Lung (tissue), 12 donors: ENCODE results near the gene TAAR9. TPM values are rescaled to one million over a fixed set of nuclear protein-coding genes. Genes with fewer than 3 reads are reported as not detected.

ENCODE experiments used
- ATAC-seq: fragments of 200-7000 bp; cut with Tn5 transposase; one replicate; pipeline ENCODE4 v1.9.1; 2020; ENCODE audit warnings: moderate number of reproducible peaks; ENCODE audit not compliant: insufficient read depth, low FRiP score
- DNase-seq, 3 donors: peaks; one replicate each; pipeline ENCODE4 v3.0.0-alpha.2; 2013 to 2017
- H3K27ac ChIP-seq, 2 donors: one replicate each; pipeline ENCODE4 v1.5.1; 2013; ENCODE audit warnings: mild to moderate bottlenecking in 2 of 2, moderate library complexity in 2 of 2, control low read depth in 1 of 2, inconsistent platforms in 1 of 2, low read depth in 1 of 2, low read length in 1 of 2
- H3K27me3 ChIP-seq, 3 donors: one replicate each; pipeline ENCODE4 v1.5.1; 2013; ENCODE audit warnings: low read length in 2 of 3; ENCODE audit not compliant: control insufficient read depth in 3 of 3, insufficient read depth in 3 of 3
- H3K36me3 ChIP-seq, 4 donors: one replicate each; pipeline ENCODE4 v1.5.1; 2013; ENCODE audit warnings: low read length in 4 of 4, mild to moderate bottlenecking in 1 of 4, moderate library complexity in 1 of 4; ENCODE audit not compliant: control insufficient read depth in 4 of 4, insufficient read depth in 4 of 4
- H3K4me1 ChIP-seq, 5 donors: one replicate each; pipeline ENCODE4 v1.5.1; 2013; ENCODE audit warnings: low read length in 5 of 5, mild to moderate bottlenecking in 2 of 5, moderate library complexity in 1 of 5; ENCODE audit not compliant: control insufficient read depth in 5 of 5, insufficient read depth in 5 of 5
- H3K4me3 ChIP-seq: one replicate; pipeline ENCODE4 v1.5.1; 2013; ENCODE audit warnings: mild to moderate bottlenecking, control low read depth, moderate library complexity
- H3K9ac ChIP-seq, 2 donors: one replicate each; pipeline ENCODE4 v1.5.1; 2013; ENCODE audit warnings: low read length in 2 of 2, control low read depth in 1 of 2; ENCODE audit not compliant: insufficient read depth in 1 of 2
- H3K9me3 ChIP-seq, 4 donors: one replicate each; pipeline ENCODE4 v1.5.1; 2013; ENCODE audit warnings: low read length in 3 of 4, mild to moderate bottlenecking in 1 of 4, moderate library complexity in 1 of 4; ENCODE audit not compliant: control insufficient read depth in 4 of 4, insufficient read depth in 3 of 4
- WGBS, 2 donors: extraction: QIAGEN DNeasy Blood & Tissue Kit; methylation state at CpG; one replicate each; pipeline ENCODE4 v1.1.7; 2013; 5-methylcytosine and 5-hydroxymethylcytosine counted together
- polyA plus RNA-seq, 2 donors: library from polyadenylated mRNA; stranded (reverse); fragments of 200-250 nt; gene quantifications; one replicate each; pipeline ENCODE4 v1.2.1, GENCODE V29; 2013
- total RNA-seq, 2 donors: library from RNA; depleted of rRNA in 1 of 2; stranded (reverse); fragments of >200 nt in 1 of 2; gene quantifications; one replicate each; pipeline ENCODE4 v1.2.1, GENCODE V29; 2014 to 2021
- TF ChIP-seq, protein P1 (sequence below): IDR thresholded peaks from 2 replicates; pipeline ENCODE4 v1.5.1; 2012; ENCODE audit warnings: mild to moderate bottlenecking; ENCODE audit errors: control extremely low read depth, extremely low read depth
- donor health status: control.
- donor health status: control.
- donor health status: Bipolar disorder and iron deficiency.
- donor health status: healthy.
- donor health status: DM: yes; HTN: yes; CAD: no.

Gene TAAR9
- total and polyA plus RNA-seq, 4 donors = not detected

DNA sequence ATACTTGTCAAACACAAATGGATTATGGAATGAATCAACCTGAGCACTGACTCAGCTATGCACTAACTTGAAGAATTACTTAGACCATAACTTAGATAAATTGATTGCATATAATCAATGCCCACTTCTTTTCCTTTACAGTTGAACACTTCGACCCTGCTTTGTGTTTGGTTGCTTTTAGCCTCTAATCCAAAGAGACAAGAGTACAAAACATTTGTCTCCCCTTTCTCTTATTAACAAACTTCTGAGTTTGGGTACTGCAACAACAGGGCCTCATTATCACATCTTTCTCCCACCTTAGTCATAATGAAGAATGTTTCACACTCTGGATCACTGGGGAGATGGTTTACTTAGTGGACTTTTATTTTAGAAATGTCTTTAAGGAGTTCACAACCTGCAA, 29.5 kb downstream of the TAAR9 start:
- no peak overlapping the region for H3K9ac ChIP-seq
- WGBS, 2 donors = 81 to 91% methylated on average over 1 of the region's 1 CpG

DNA sequence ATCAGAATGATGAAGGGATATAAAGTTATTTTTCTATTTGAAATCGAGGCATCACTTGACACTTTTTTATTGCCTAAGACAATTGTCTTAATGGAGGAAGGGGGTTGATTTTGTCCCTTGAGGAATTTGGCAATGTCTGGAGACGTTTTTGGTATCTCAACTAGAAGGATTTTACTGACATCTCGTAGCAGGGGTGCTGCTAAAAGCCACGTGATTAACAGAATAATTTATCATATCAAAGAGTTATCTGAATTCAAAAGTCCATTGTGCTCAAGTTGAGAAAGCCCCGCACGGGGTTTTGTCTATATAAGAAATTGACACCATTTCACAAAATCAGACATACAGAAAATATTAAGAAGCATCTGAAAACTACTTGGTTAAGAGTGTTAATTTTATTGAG, 30.5 kb downstream of the TAAR9 start:
- H3K27ac ChIP-seq = no peak overlapping the region
- peaks cover 0 to 3% (median 0%) of the 10 kb centered on the region in 3 donors for H3K27me3 ChIP-seq
- TF ChIP-seq, protein P1, sequence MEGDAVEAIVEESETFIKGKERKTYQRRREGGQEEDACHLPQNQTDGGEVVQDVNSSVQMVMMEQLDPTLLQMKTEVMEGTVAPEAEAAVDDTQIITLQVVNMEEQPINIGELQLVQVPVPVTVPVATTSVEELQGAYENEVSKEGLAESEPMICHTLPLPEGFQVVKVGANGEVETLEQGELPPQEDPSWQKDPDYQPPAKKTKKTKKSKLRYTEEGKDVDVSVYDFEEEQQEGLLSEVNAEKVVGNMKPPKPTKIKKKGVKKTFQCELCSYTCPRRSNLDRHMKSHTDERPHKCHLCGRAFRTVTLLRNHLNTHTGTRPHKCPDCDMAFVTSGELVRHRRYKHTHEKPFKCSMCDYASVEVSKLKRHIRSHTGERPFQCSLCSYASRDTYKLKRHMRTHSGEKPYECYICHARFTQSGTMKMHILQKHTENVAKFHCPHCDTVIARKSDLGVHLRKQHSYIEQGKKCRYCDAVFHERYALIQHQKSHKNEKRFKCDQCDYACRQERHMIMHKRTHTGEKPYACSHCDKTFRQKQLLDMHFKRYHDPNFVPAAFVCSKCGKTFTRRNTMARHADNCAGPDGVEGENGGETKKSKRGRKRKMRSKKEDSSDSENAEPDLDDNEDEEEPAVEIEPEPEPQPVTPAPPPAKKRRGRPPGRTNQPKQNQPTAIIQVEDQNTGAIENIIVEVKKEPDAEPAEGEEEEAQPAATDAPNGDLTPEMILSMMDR = no peak
- no peaks in the 10 kb centered on the region for H3K4me1 ChIP-seq
- 60 to 70% methylated on average over 6 of the region's 6 CpGs for WGBS, 2 donors
- H3K9ac ChIP-seq = no peak overlapping the region
- DNase-seq = no peak
- ATAC-seq = no peak
- no peaks in the 10 kb centered on the region for H3K36me3 ChIP-seq
- H3K4me3 ChIP-seq = no peak overlapping the region
- peaks cover 0 to 1% (median 0%) of the 10 kb centered on the region in 4 donors for H3K9me3 ChIP-seq

More for the DNA sequence above, 29.5 kb downstream of the TAAR9 start:
- H3K27me3 ChIP-seq = peaks cover 0 to 3% (median 0%) of the 10 kb centered on the region in 3 donors
- no peak for ATAC-seq
- no peak overlapping the region for H3K4me3 ChIP-seq
- no peaks in the 10 kb centered on the region for H3K4me1 ChIP-seq
- peaks cover 0 to 1% (median 0%) of the 10 kb centered on the region in 4 donors for H3K9me3 ChIP-seq
- H3K27ac ChIP-seq = no peak overlapping the region
- no peaks in the 10 kb centered on the region for H3K36me3 ChIP-seq
- TF ChIP-seq, protein P1 = no peak
- DNase-seq = no peak

DNA sequence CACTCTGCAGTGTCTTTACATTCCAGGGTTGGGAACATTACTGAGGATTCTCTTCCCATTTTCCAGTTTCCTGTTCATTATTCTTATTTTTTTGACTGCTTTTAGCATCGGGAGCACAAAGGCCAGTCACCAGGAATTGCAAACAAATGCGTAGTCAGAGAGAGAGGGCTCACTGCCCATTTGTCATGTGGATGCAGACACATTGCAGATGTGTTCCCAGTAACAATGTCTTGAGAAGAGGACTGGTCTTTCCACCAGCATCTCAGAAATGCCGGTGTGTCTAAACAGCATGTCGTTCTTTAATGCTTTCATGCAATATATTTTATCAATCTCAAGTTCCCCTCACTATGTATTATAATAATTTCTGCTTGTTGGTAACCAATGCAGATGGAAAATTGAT, 31.1 kb downstream of the TAAR9 start:
- no peak overlapping the region for H3K9ac ChIP-seq
- TF ChIP-seq, protein P1 = no peak
- DNase-seq (no peak), ATAC-seq (no peak)
- H3K4me3 ChIP-seq = no peak overlapping the region
- peaks cover 0 to 3% (median 0%) of the 10 kb centered on the region in 3 donors for H3K27me3 ChIP-seq
- H3K4me1 ChIP-seq = no peaks in the 10 kb centered on the region
- WGBS, 2 donors = 57 to 72% methylated on average over 4 of the region's 4 CpGs
- H3K36me3 ChIP-seq = no peaks in the 10 kb centered on the region
- H3K9me3 ChIP-seq = peaks cover 0 to 1% (median 0%) of the 10 kb centered on the region in 4 donors
- H3K27ac ChIP-seq = no peak overlapping the region

DNA sequence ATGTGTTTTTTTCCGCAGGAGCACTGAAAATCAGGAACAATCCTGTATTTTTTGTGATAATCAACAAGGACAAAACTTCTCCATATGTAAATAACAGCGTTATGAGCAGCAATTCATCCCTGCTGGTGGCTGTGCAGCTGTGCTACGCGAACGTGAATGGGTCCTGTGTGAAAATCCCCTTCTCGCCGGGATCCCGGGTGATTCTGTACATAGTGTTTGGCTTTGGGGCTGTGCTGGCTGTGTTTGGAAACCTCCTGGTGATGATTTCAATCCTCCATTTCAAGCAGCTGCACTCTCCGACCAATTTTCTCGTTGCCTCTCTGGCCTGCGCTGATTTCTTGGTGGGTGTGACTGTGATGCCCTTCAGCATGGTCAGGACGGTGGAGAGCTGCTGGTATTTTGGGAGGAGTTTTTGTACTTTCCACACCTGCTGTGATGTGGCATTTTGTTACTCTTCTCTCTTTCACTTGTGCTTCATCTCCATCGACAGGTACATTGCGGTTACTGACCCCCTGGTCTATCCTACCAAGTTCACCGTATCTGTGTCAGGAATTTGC, 32.2 kb downstream of the TAAR9 start, which contains the start of gene TAAR6:
TAAR6 (plus strand) TSS at position 102 of the 557 bp plus-strand sequence; CDS start at position 102, 0 bp downstream.
- no peak within 1 kb of the TSS for H3K9ac ChIP-seq
- H3K27ac ChIP-seq = no peak within 1 kb of the TSS
- TF ChIP-seq, protein P1 = no peak
- H3K9me3 ChIP-seq = peaks cover 0 to 1% (median 0%) of the 10 kb centered on the region in 4 donors
- no peaks in the 10 kb centered on the region for H3K36me3 ChIP-seq
- 83 to 91% methylated on average over 15 of the region's 15 CpGs for WGBS, 2 donors
- no peak within 1 kb of the TSS for H3K4me3 ChIP-seq
- peaks cover 0 to 3% (median 0%) of the 10 kb centered on the region in 3 donors for H3K27me3 ChIP-seq
- no peaks in the 10 kb centered on the region for H3K4me1 ChIP-seq
- no peak for DNase-seq
- no peak for ATAC-seq
